ENCODE results near the gene ELP5.

Gene ELP5

GRCh38 chr17:7219812-7220592, 32.0 kb upstream of the ELP5 start, which contains the start of the genes ACADVL and DLG4:
TSS of gene ACADVL (plus strand) at chr17:7219938. CDS start at chr17:7219985, 47 bp downstream.
TSS of gene DLG4 (minus strand) at chr17:7219836.
- H3K4me3 ChIP-seq (ENCODE audit: control insufficient read depth, low read depth, low read length) = peak within 1 kb of the TSS; percentile 77
- TF ChIP-seq CTCF (IDR thresholded peaks at IDR 0.05; ENCODE audit: control insufficient read depth, insufficient read depth, low read depth, low read length, missing control alignments) = no peak
- no peak for DNase-seq (ENCODE audit: low read depth)

DNA sequence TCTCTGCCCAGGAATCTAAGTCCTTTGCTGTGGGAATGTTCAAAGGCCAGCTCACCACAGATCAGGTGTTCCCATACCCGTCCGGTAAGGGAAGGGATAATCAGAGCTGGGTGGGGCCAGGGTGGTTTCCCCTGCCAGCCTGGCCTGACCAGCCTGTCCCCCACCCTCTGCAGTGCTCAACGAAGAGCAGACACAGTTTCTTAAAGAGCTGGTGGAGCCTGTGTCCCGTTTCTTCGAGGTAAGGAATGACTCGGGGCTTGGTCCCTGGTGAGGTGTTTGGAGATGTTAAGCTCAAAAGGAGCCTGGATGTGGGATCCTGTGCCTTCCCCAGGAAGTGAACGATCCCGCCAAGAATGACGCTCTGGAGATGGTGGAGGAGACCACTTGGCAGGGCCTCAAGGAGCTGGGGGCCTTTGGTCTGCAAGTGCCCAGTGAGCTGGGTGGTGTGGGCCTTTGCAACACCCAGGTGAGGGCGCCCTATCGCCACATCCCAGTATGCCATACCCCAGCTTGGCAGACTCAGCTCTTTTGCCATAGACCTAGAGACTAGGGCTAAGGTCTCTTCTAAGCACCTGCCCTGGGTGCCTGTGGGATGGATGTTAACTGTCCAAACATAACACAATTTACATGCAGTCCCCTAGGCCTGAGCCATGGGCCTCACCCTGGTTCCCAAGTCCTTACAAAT, 31.3 kb upstream of the ELP5 start:
- peak; percentile 61 for TF ChIP-seq CTCF (IDR thresholded peaks at IDR 0.05; ENCODE audit: control insufficient read depth, insufficient read depth, low read depth, low read length, missing control alignments)
- peak overlapping the region; percentile 77 for H3K4me3 ChIP-seq (ENCODE audit: control insufficient read depth, low read depth, low read length)
- DNase-seq (ENCODE audit: low read depth) = no peak

DNA sequence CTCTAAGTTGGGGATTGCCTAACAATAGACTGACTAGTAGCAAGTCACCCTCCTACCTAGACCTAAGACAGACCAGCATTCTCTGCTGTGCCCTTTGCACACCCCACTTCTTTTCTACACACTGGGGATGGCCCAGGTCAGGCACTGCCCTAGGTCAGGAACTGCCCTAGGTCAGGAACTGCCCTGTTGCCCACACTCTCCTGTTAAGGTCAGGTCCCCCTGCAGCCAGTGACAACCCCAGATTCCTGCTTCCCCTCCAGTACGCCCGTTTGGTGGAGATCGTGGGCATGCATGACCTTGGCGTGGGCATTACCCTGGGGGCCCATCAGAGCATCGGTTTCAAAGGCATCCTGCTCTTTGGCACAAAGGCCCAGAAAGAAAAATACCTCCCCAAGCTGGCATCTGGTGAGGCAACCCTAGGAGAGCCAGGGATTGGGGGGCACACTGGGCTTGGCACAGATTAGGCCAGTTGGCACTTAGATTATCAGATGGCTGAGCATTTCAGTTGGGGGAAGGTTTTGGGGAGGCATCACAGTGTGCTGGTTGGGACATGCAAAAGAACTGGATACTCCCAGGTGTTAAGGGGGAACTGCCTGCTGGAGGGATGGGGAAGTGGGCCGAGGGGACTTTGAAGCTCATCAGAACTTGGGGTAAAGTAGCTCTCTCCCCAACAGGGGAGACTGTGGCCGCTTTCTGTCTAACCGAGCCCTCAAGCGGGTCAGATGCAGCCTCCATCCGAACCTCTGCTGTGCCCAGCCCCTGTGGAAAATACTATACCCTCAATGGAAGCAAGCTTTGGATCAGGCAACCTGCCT, 30.5 kb upstream of the ELP5 start:
- DNase-seq (ENCODE audit: low read depth) = no peak
- no peak overlapping the region for H3K4me3 ChIP-seq (ENCODE audit: control insufficient read depth, low read depth, low read length)
- TF ChIP-seq CTCF (IDR thresholded peaks at IDR 0.05; ENCODE audit: control insufficient read depth, insufficient read depth, low read depth, low read length, missing control alignments) = no peak

GRCh38 chr17:7222093-7222971, 29.7 kb upstream of the ELP5 start:
- no peak for TF ChIP-seq CTCF (IDR thresholded peaks at IDR 0.05; ENCODE audit: control insufficient read depth, insufficient read depth, low read depth, low read length, missing control alignments)
- DNase-seq (ENCODE audit: low read depth) = no peak
- no peak overlapping the region for H3K4me3 ChIP-seq (ENCODE audit: control insufficient read depth, low read depth, low read length)

DNA sequence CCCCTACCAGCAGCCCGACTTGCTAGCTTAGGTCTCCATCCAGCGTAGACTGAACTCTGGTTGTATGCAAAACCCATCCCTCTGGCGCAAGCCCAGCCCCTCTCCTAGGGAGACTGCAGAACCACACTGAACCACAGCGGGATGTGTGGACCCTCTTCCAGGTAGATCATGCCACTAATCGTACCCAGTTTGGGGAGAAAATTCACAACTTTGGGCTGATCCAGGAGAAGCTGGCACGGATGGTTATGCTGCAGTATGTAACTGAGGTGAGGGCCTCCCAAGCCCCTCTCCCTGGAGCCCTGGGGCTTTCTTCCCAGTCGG, 29.1 kb upstream of the ELP5 start:
- no peak overlapping the region for H3K4me3 ChIP-seq (ENCODE audit: control insufficient read depth, low read depth, low read length)
- TF ChIP-seq CTCF (IDR thresholded peaks at IDR 0.05; ENCODE audit: control insufficient read depth, insufficient read depth, low read depth, low read length, missing control alignments) = no peak
- no peak for DNase-seq (ENCODE audit: low read depth)

DNA sequence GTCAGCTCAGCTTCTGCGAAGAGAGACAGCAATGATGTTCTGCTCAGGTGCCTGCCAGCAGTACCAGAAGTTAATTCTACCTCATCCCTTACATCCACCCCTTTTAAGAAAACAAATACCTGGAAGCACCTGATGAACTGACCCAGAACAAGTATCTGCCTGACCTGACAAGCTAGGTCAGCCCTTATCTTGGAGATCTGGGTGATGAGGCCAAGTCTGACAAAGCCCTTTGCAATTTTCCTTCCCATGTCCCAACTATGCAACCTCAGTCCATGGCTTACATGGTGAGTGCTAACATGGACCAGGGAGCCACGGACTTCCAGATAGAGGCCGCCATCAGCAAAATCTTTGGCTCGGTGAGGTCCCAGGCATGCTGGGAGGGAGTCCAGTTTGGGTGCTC, 28.6 kb upstream of the ELP5 start:
- TF ChIP-seq CTCF (IDR thresholded peaks at IDR 0.05; ENCODE audit: control insufficient read depth, insufficient read depth, low read depth, low read length, missing control alignments) = no peak
- H3K4me3 ChIP-seq (ENCODE audit: control insufficient read depth, low read depth, low read length) = no peak overlapping the region
- no peak for DNase-seq (ENCODE audit: low read depth)

Measured in AG09309 (cell line).